ENCODE data around the gene PGPEP1. TPM values are rescaled to one million over a fixed set of nuclear protein-coding genes. Genes with fewer than 3 reads are reported as not detected.
"Not testable (repeated sequence)": the region's sequence is repeated elsewhere in the genome, so short reads cannot be mapped to it uniquely, and the experiment has no call there.

PGPEP1 gene
- polyA plus RNA-seq, 1 experiment, result 32.2 TPM

- Histone ChIP-seq H3K36me3 (ENCODE audit: control insufficient read depth, insufficient read depth, low read length) (peaks cover 3% of the 10 kb centered on the region; the same call in 1 of the 2 replicates), H3K27me3 (ENCODE audit: control insufficient read depth, insufficient read depth, low read length) (no peaks in the 10 kb centered on the region), H3K4me3 (ENCODE audit: low read depth, low read length) (no peak overlapping the region)
- ChIA-PET POLR2A (no interaction called here), CTCF (interaction anchor here (1.6 to 4.0 kb wide), 5 partner anchors 10 to 37 kb away, joined by 3 to 57 read pairs (median 25); partner anchors contain the start of genes GDF15, LSM4 and PGPEP1)
- TF ChIP-seq, protein P1, sequence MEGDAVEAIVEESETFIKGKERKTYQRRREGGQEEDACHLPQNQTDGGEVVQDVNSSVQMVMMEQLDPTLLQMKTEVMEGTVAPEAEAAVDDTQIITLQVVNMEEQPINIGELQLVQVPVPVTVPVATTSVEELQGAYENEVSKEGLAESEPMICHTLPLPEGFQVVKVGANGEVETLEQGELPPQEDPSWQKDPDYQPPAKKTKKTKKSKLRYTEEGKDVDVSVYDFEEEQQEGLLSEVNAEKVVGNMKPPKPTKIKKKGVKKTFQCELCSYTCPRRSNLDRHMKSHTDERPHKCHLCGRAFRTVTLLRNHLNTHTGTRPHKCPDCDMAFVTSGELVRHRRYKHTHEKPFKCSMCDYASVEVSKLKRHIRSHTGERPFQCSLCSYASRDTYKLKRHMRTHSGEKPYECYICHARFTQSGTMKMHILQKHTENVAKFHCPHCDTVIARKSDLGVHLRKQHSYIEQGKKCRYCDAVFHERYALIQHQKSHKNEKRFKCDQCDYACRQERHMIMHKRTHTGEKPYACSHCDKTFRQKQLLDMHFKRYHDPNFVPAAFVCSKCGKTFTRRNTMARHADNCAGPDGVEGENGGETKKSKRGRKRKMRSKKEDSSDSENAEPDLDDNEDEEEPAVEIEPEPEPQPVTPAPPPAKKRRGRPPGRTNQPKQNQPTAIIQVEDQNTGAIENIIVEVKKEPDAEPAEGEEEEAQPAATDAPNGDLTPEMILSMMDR (IDR thresholded peaks at IDR 0.05; ENCODE audit: insufficient read depth, low read depth, low read length), result no peak
- no peak for DNase-seq (ENCODE audit: low read depth)
Measured at GRCh38 chr19:18351544-18351943, 11.1 kb downstream of the PGPEP1 start.

DNA sequence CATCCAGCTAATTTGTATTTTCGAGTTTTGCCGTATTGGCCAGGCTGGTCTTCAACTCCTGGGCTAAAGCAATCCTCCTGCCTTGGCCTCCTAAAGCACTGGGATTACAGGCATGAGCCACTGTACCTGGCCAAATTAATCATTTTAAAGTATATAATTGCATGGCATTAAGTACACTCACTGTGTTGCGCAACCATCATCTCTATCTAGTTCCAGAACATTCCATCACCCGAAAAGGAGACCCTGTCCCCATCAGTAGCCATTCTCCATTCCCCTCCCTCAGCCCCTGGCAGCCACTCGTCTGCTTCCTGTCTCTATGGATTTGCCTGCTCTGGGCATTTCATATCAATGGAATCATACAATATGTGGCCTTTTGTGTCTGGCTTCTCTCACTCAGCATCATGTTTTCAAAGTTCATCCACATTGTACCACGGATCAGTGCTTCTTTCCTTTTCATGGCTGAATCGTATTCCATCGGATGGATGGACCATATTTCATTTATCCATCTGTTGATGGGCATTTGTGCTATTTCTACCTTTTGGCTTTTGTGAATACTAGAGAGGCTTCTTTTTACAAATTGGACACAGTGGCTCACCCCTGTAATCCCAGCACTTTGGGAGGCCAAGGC is 13.1 kb downstream of the PGPEP1 start:
- ChIA-PET CTCF (interaction anchor here (0.9 to 3.7 kb wide), 4 partner anchors 11 to 57 kb away, joined by 3 to 20 read pairs (median 3); no protein-coding TSS in a partner anchor), POLR2A (no interaction called here)
- H3K36me3 ChIP-seq (ENCODE audit: control insufficient read depth, insufficient read depth, low read length), result peaks cover 15% of the 10 kb centered on the region
- DNase-seq (ENCODE audit: low read depth), result no peak
- TF ChIP-seq, protein P1 (IDR thresholded peaks at IDR 0.05; ENCODE audit: insufficient read depth, low read depth, low read length), result no peak
- no peak overlapping the region for H3K4me3 ChIP-seq (ENCODE audit: low read depth, low read length)
- no peaks in the 10 kb centered on the region for H3K27me3 ChIP-seq (ENCODE audit: control insufficient read depth, insufficient read depth, low read length)

DNA sequence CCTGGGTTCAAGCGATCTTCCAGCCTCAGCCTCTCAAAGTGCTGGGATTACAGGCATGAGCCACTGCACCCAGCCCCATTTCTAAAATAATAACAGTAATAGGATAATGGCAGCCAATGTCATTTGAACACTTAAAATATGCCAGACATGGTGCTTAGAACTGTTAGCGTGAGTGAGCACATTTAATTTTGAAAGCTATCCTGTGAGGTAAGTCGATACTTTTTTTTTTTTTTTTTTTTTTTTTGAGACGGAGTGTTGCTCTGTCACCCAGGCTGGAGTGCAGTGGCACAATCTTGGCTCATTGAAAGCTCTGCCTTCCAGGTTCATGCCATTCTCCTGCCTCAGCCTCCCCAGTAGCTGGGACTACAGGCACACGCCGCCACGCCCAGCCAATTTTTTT is 14.3 kb downstream of the PGPEP1 start:
- peaks cover 16% of the 10 kb centered on the region for H3K36me3 ChIP-seq (ENCODE audit: control insufficient read depth, insufficient read depth, low read length)
- POLR2A ChIA-PET; H3K27me3 ChIP-seq (ENCODE audit: control insufficient read depth, insufficient read depth, low read length); H3K4me3 ChIP-seq (ENCODE audit: low read depth, low read length); DNase-seq (ENCODE audit: low read depth): not testable (repeated sequence)
- CTCF ChIA-PET, result interaction anchor here (3.7 to 3.9 kb wide), 2 partner anchors 34 to 57 kb away, joined by 16 to 20 read pairs; no protein-coding TSS in a partner anchor

- DNase-seq (ENCODE audit: low read depth), result no peak
- H3K36me3 ChIP-seq (ENCODE audit: control insufficient read depth, insufficient read depth, low read length), result peaks cover 17% of the 10 kb centered on the region
- no peak overlapping the region for H3K4me3 ChIP-seq (ENCODE audit: low read depth, low read length)
- CTCF ChIA-PET, result interaction anchor here (1.5 to 3.9 kb wide), 2 partner anchors 31 to 55 kb away, joined by 4 to 16 read pairs; no protein-coding TSS in a partner anchor
- TF ChIP-seq, protein P1 (IDR thresholded peaks at IDR 0.05; ENCODE audit: insufficient read depth, low read depth, low read length), result no peak
- POLR2A ChIA-PET, result no interaction called here
- no peaks in the 10 kb centered on the region for H3K27me3 ChIP-seq (ENCODE audit: control insufficient read depth, insufficient read depth, low read length)
Measured at GRCh38 chr19:18357041-18357440, 16.6 kb downstream of the PGPEP1 start.

DNA sequence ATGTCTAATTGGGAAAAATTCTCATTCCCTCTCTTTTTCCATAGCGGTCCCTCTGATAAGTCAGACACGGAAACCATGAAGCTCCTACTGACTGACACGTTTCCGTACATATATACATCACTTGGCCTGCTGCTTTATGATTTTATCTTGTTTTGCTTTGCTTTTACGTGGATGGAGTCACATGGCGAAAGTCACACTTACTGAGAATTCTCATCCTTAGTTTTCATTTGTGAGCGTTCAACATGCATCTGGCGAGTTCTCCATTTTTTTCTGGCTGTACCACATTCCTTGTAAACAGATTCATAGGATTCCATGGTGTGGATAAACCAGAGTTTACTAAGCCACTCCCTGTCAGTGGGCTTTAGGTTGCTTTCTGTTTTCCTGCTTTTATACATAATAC is 21.2 kb downstream of the PGPEP1 start:
- Histone ChIP-seq H3K27me3 (ENCODE audit: control insufficient read depth, insufficient read depth, low read length) (no peaks in the 10 kb centered on the region), H3K4me3 (ENCODE audit: low read depth, low read length) (no peak overlapping the region), H3K36me3 (ENCODE audit: control insufficient read depth, insufficient read depth, low read length) (peaks cover 17% of the 10 kb centered on the region)
- ChIA-PET POLR2A (no interaction called here), CTCF (interaction anchor here (1.2 to 7.8 kb wide), 5 partner anchors 12 to 49 kb away, joined by 4 to 57 read pairs (median 10); partner anchors contain the start of gene GDF15)
- DNase-seq (ENCODE audit: low read depth), result no peak
- TF ChIP-seq, protein P1 (IDR thresholded peaks at IDR 0.05; ENCODE audit: insufficient read depth, low read depth, low read length), result no peak

All from BJ (cell line).